Naive thymus-derived CD4-positive, alpha-beta T cell (primary cell): ENCODE results near the gene ASPSCR1. TPM values are rescaled to one million over a fixed set of nuclear protein-coding genes. Genes with fewer than 3 reads are reported as not detected.

Source experiments
- ATAC-seq: fragments of 150-1000 bp; cut with Tn5 transposase; 2 replicates; pipeline ENCODE4 v1.10.0; 2021; ENCODE audit warnings: mild to moderate bottlenecking, moderate library complexity
- CTCF ChIA-PET: fragments of 350-600 bp; sonication (Branson Sonifier 250); formaldehyde crosslinking; loops from one replicate; lab custom pipeline; 2021; ENCODE audit warnings: antibody characterized with exemption; lab: Charles Lee
- POLR2A ChIA-PET: fragments of 350-600 bp; sonication (Branson Sonifier 250); formaldehyde crosslinking; loops from one replicate; lab custom pipeline; 2021; ENCODE audit warnings: antibody characterized with exemption, inconsistent platforms; lab: Charles Lee
- DNase-seq, 9 donors: peaks; one replicate each; pipeline versions ENCODE4 v3.0.0 to v3.0.0-alpha.2; 2020 to 2022; ENCODE audit warnings: mixed read lengths in 1 of 9
- H3K27ac ChIP-seq: one replicate; pipeline ENCODE4 v1.7.0; 2013; ENCODE audit warnings: mild to moderate bottlenecking, low read depth, low read length, moderate library complexity
- H3K27me3 ChIP-seq, 2 donors: one replicate each; pipeline ENCODE4 v1.7.0; 2013; ENCODE audit warnings: low read length in 2 of 2, mild to moderate bottlenecking in 2 of 2, moderate library complexity in 2 of 2; ENCODE audit not compliant: control insufficient read depth in 2 of 2, insufficient read depth in 2 of 2
- H3K36me3 ChIP-seq, 3 experiments: 1 replicate in 2 of 3; 2 replicates in 1 of 3; pipeline ENCODE4 v1.7.0; 2013; ENCODE audit warnings: low read length in 3 of 3, mild to moderate bottlenecking in 3 of 3, moderate library complexity in 1 of 3; ENCODE audit not compliant: insufficient read depth in 3 of 3, control insufficient read depth in 2 of 3
- H3K4me1 ChIP-seq, 2 donors: one replicate each; pipeline ENCODE4 v1.7.0; 2013; ENCODE audit warnings: low read length in 2 of 2, mild to moderate bottlenecking in 2 of 2, moderate library complexity in 1 of 2; ENCODE audit not compliant: control insufficient read depth in 2 of 2, insufficient read depth in 2 of 2
- H3K4me3 ChIP-seq: 2 replicates; pipeline ENCODE4 v1.7.0; 2013; ENCODE audit warnings: mild to moderate bottlenecking, low read length
- H3K9me3 ChIP-seq, 3 experiments: 1 replicate in 2 of 3; 2 replicates in 1 of 3; pipeline ENCODE4 v1.7.0; 2013; ENCODE audit warnings: low read length in 3 of 3; ENCODE audit not compliant: control insufficient read depth in 2 of 3
- H3K27ac Mint-ChIP-seq, 9 donors: one replicate each; pipeline ENCODE4 v1.8.0; 2020 to 2022; ENCODE audit warnings: mixed read lengths in 9 of 9, mild to moderate bottlenecking in 8 of 9, moderate library complexity in 5 of 9, inconsistent platforms in 2 of 9
- H3K27me3 Mint-ChIP-seq, 5 donors: one replicate each; pipeline ENCODE4 v1.8.0; 2021 to 2022; ENCODE audit warnings: mixed read lengths in 5 of 5, mild to moderate bottlenecking in 1 of 5
- H3K36me3 Mint-ChIP-seq, 5 donors: one replicate each; pipeline ENCODE4 v1.8.0; 2020 to 2022; ENCODE audit warnings: mixed read lengths in 5 of 5, mild to moderate bottlenecking in 3 of 5, inconsistent platforms in 1 of 5
- H3K4me1 Mint-ChIP-seq, 7 donors: one replicate each; pipeline ENCODE4 v1.8.0; 2020 to 2022; ENCODE audit warnings: mixed read lengths in 7 of 7, mild to moderate bottlenecking in 3 of 7, inconsistent platforms in 1 of 7
- H3K4me3 Mint-ChIP-seq, 10 donors: one replicate each; pipeline ENCODE4 v1.8.0; 2020 to 2022; ENCODE audit warnings: mild to moderate bottlenecking in 10 of 10, mixed read lengths in 10 of 10, moderate library complexity in 6 of 10, inconsistent platforms in 2 of 10
- H3K9me3 Mint-ChIP-seq, 11 donors: one replicate each; pipeline ENCODE4 v1.8.0; 2020 to 2022; ENCODE audit warnings: mixed read lengths in 11 of 11, mild to moderate bottlenecking in 4 of 11, inconsistent platforms in 1 of 11, moderate library complexity in 1 of 11
- intact Hi-C, 2 donors: fragments of 100-400 bp; cut with micrococcal nuclease; formaldehyde crosslinking; loops; one replicate each; pipeline ENCODE4 v1.15.1; 2023
- polyA plus RNA-seq, 2 donors: library from polyadenylated mRNA; unstranded; fragments of 300-500 nt; fragmentation: Illumina TruSeq; gene quantifications; one replicate each; pipeline ENCODE4 v1.2.3, GENCODE V29; 2021
- total RNA-seq, 6 experiments: library from RNA in 5 of 6; stranded (reverse) in 5 of 6; gene quantifications; 1 replicate in 5 of 6; 2 replicates in 1 of 6; pipeline ENCODE4 v1.2.3 and lab custom pipeline; 2021 to 2026

The ASPSCR1 gene
- total and polyA plus RNA-seq, 7 experiments from 2014 or later = 24.2 to 46.7 (median 38.0) TPM

GRCh38 chr17:81998212-81998611 is 20.8 kb downstream of the ASPSCR1 start:
- Mint-ChIP-seq H3K9me3 (no peaks in the 10 kb centered on the region), H3K27me3 (no peaks in the 10 kb centered on the region), H3K4me1 (peaks cover 0 to 3% (median 0%) of the 10 kb centered on the region in 7 donors), H3K27ac (no peak overlapping the region), H3K4me3 (no peak overlapping the region), H3K36me3 (peaks cover 0 to 7% (median 0%) of the 10 kb centered on the region in 5 donors)
- ChIA-PET CTCF (no interaction called here), POLR2A (interaction anchor here (1.1 kb wide), 1 partner anchor 24 kb away, joined by 3 read pairs; the partner anchor contains the start of genes CENPX and LRRC45)
- H3K36me3 ChIP-seq = peaks cover 0 to 19% (median 0%) of the 10 kb centered on the region in 3 experiments
- H3K27ac ChIP-seq = no peak overlapping the region
- no peaks in the 10 kb centered on the region for H3K9me3 ChIP-seq
- ATAC-seq (no peak), DNase-seq (no peak)
- no peak overlapping the region for H3K4me3 ChIP-seq
- H3K27me3 ChIP-seq = no peaks in the 10 kb centered on the region
- H3K4me1 ChIP-seq = no peaks in the 10 kb centered on the region
- intact Hi-C loops = no loop called here

GRCh38 chr17:81998691-81999438 is 21.4 kb downstream of the ASPSCR1 start:
- Mint-ChIP-seq H3K36me3 (peaks cover 0 to 7% (median 0%) of the 10 kb centered on the region in 5 donors), H3K27me3 (no peaks in the 10 kb centered on the region), H3K9me3 (no peaks in the 10 kb centered on the region), H3K4me1 (peaks cover 0 to 3% (median 0%) of the 10 kb centered on the region in 7 donors), H3K4me3 (no peak overlapping the region), H3K27ac (no peak overlapping the region)
- Histone ChIP-seq H3K4me3 (no peak overlapping the region), H3K4me1 (no peaks in the 10 kb centered on the region), H3K9me3 (no peaks in the 10 kb centered on the region), H3K27me3 (no peaks in the 10 kb centered on the region), H3K36me3 (peaks cover 0 to 19% (median 0%) of the 10 kb centered on the region in 3 experiments), H3K27ac (no peak overlapping the region)
- ATAC-seq = no peak
- ChIA-PET POLR2A (interaction anchor here (1.1 kb wide), 1 partner anchor 24 kb away, joined by 3 read pairs; the partner anchor contains the start of genes CENPX and LRRC45), CTCF (interaction anchor here (0.7 kb wide), 1 partner anchor 30 kb away, joined by 3 read pairs; no protein-coding TSS in a partner anchor)
- intact Hi-C loops = no loop called here
- no peak for DNase-seq

GRCh38 chr17:81999587-81999975 is 22.2 kb downstream of the ASPSCR1 start:
- Histone ChIP-seq H3K4me3 (no peak overlapping the region), H3K4me1 (no peaks in the 10 kb centered on the region), H3K9me3 (no peaks in the 10 kb centered on the region), H3K36me3 (peaks cover 0 to 19% (median 0%) of the 10 kb centered on the region in 3 experiments), H3K27me3 (no peaks in the 10 kb centered on the region), H3K27ac (no peak overlapping the region)
- CTCF ChIA-PET = interaction anchor here (0.7 kb wide), 1 partner anchor 31 kb away, joined by 3 read pairs; no protein-coding TSS in a partner anchor
- H3K36me3 Mint-ChIP-seq = peaks cover 0 to 7% (median 0%) of the 10 kb centered on the region in 5 donors
- H3K9me3 Mint-ChIP-seq = no peaks in the 10 kb centered on the region
- H3K27ac Mint-ChIP-seq = no peak overlapping the region
- H3K27me3 Mint-ChIP-seq = no peaks in the 10 kb centered on the region
- peaks cover 0 to 3% (median 0%) of the 10 kb centered on the region in 7 donors for H3K4me1 Mint-ChIP-seq
- intact Hi-C loops = no loop called here
- no peak for ATAC-seq
- POLR2A ChIA-PET = no interaction called here
- H3K4me3 Mint-ChIP-seq = no peak overlapping the region
- DNase-seq = no peak

GRCh38 chr17:81999976-82000802 is 22.8 kb downstream of the ASPSCR1 start:
- DNase-seq (no peak), ATAC-seq (no peak)
- peaks cover 0 to 7% (median 0%) of the 10 kb centered on the region in 5 donors for H3K36me3 Mint-ChIP-seq
- H3K4me1 Mint-ChIP-seq = peaks cover 0 to 3% (median 0%) of the 10 kb centered on the region in 7 donors
- H3K27ac Mint-ChIP-seq = no peak overlapping the region
- Histone ChIP-seq H3K4me3 (no peak overlapping the region), H3K27ac (no peak overlapping the region), H3K36me3 (peaks cover 0 to 19% (median 0%) of the 10 kb centered on the region in 3 experiments), H3K9me3 (no peaks in the 10 kb centered on the region), H3K4me1 (no peaks in the 10 kb centered on the region), H3K27me3 (no peaks in the 10 kb centered on the region)
- ChIA-PET CTCF (no interaction called here), POLR2A (no interaction called here)
- intact Hi-C loops = no loop called here
- H3K27me3 Mint-ChIP-seq = no peaks in the 10 kb centered on the region
- H3K9me3 Mint-ChIP-seq = no peaks in the 10 kb centered on the region
- no peak overlapping the region for H3K4me3 Mint-ChIP-seq

- no peaks in the 10 kb centered on the region for H3K9me3 Mint-ChIP-seq
- ChIA-PET POLR2A (no interaction called here), CTCF (no interaction called here)
- no peaks in the 10 kb centered on the region for H3K27me3 ChIP-seq
- H3K4me3 Mint-ChIP-seq = no peak overlapping the region
- no peaks in the 10 kb centered on the region for H3K27me3 Mint-ChIP-seq
- DNase-seq (no peak), ATAC-seq (no peak)
- H3K4me1 Mint-ChIP-seq = peaks cover 0 to 6% (median 0%) of the 10 kb centered on the region in 7 donors
- intact Hi-C loops = no loop called here
- no peaks in the 10 kb centered on the region for H3K9me3 ChIP-seq
- no peaks in the 10 kb centered on the region for H3K4me1 ChIP-seq
- no peak overlapping the region for H3K27ac ChIP-seq
- no peak overlapping the region for H3K4me3 ChIP-seq
- H3K36me3 ChIP-seq = peaks cover 0 to 14% (median 0%) of the 10 kb centered on the region in 3 experiments
- peaks cover 0 to 4% (median 0%) of the 10 kb centered on the region in 5 donors for H3K36me3 Mint-ChIP-seq
- no peak overlapping the region for H3K27ac Mint-ChIP-seq
These were observed 23.6 kb downstream of the ASPSCR1 start for GRCh38 chr17:82000803-82001570.

- DNase-seq = no peak
- ChIA-PET POLR2A (no interaction called here), CTCF (no interaction called here)
- H3K27me3 ChIP-seq = no peaks in the 10 kb centered on the region
- Mint-ChIP-seq H3K27ac (no peak overlapping the region), H3K4me1 (peaks cover 0 to 7% (median 0%) of the 10 kb centered on the region in 7 donors), H3K9me3 (no peaks in the 10 kb centered on the region), H3K27me3 (no peaks in the 10 kb centered on the region), H3K36me3 (no peaks in the 10 kb centered on the region), H3K4me3 (no peak overlapping the region)
- H3K4me3 ChIP-seq = no peak overlapping the region
- H3K9me3 ChIP-seq = no peaks in the 10 kb centered on the region
- ATAC-seq = no peak
- peaks cover 0 to 8% (median 0%) of the 10 kb centered on the region in 3 experiments for H3K36me3 ChIP-seq
- H3K4me1 ChIP-seq = no peaks in the 10 kb centered on the region
- H3K27ac ChIP-seq = no peak overlapping the region
- intact Hi-C loops = no loop called here
These were observed 24.2 kb downstream of the ASPSCR1 start for GRCh38 chr17:82001571-82002056.
